T-helper 1 cell treated with Interleukin-12 subunit alpha and Interleukin-12 subunit beta and Interleukin-4 antibody, amounts not matched to agents 30 μg/mL and 1 μg/mL, for 36 hours (primary cell): Measurements from ENCODE around the gene ERBB4.

Source experiments
- H3K27ac Mint-ChIP-seq: one replicate; pipeline ENCODE4 v1.8.0; 2021; ENCODE audit warnings: mild to moderate bottlenecking, mixed read lengths
- H3K27me3 Mint-ChIP-seq: one replicate; pipeline ENCODE4 v1.8.0; 2021; ENCODE audit warnings: low read depth, mixed read lengths
- H3K36me3 Mint-ChIP-seq: one replicate; pipeline ENCODE4 v1.8.0; 2021; ENCODE audit warnings: low read depth, mixed read lengths
- H3K4me1 Mint-ChIP-seq: one replicate; pipeline ENCODE4 v1.8.0; 2021; ENCODE audit warnings: low read depth, mixed read lengths
- H3K4me3 Mint-ChIP-seq: one replicate; pipeline ENCODE4 v1.8.0; 2021; ENCODE audit warnings: mild to moderate bottlenecking, moderate library complexity, mixed read lengths
- H3K9me3 Mint-ChIP-seq: one replicate; pipeline ENCODE4 v1.8.0; 2021; ENCODE audit warnings: mixed read lengths

Gene ERBB4

GRCh38 chr2:212427638-212428037 lies 111.0 kb downstream of the ERBB4 start:
- Mint-ChIP-seq H3K4me1 (no peaks in the 10 kb centered on the region), H3K4me3 (no peak overlapping the region), H3K9me3 (no peaks in the 10 kb centered on the region), H3K36me3 (no peaks in the 10 kb centered on the region), H3K27me3 (no peaks in the 10 kb centered on the region), H3K27ac (no peak overlapping the region)

- H3K27ac Mint-ChIP-seq: no peak overlapping the region
Measured at GRCh38 chr2:212426637-212427412, 111.8 kb downstream of the ERBB4 start.

GRCh38 chr2:212424082-212424481 lies 114.5 kb downstream of the ERBB4 start:
- H3K27me3 Mint-ChIP-seq: no peaks in the 10 kb centered on the region
- H3K4me1 Mint-ChIP-seq: no peaks in the 10 kb centered on the region
- H3K9me3 Mint-ChIP-seq: no peaks in the 10 kb centered on the region
- H3K36me3 Mint-ChIP-seq: no peaks in the 10 kb centered on the region
- no peak overlapping the region for H3K27ac Mint-ChIP-seq
- H3K4me3 Mint-ChIP-seq: no peak overlapping the region

More at GRCh38 chr2:212426637-212427412, 111.8 kb downstream of the ERBB4 start:
- H3K4me3 Mint-ChIP-seq: no peak overlapping the region
- no peaks in the 10 kb centered on the region for H3K36me3 Mint-ChIP-seq
- no peaks in the 10 kb centered on the region for H3K9me3 Mint-ChIP-seq
- H3K4me1 Mint-ChIP-seq: no peaks in the 10 kb centered on the region
- H3K27me3 Mint-ChIP-seq: no peaks in the 10 kb centered on the region

GRCh38 chr2:212423089-212423488 lies 115.5 kb downstream of the ERBB4 start:
- no peaks in the 10 kb centered on the region for H3K4me1 Mint-ChIP-seq
- H3K36me3 Mint-ChIP-seq: no peaks in the 10 kb centered on the region

GRCh38 chr2:212421556-212422334 lies 116.9 kb downstream of the ERBB4 start:
- Mint-ChIP-seq H3K27ac (no peak overlapping the region), H3K27me3 (no peaks in the 10 kb centered on the region), H3K4me3 (no peak overlapping the region), H3K4me1 (no peaks in the 10 kb centered on the region), H3K9me3 (no peaks in the 10 kb centered on the region), H3K36me3 (no peaks in the 10 kb centered on the region)

More at GRCh38 chr2:212423089-212423488, 115.5 kb downstream of the ERBB4 start:
- Mint-ChIP-seq H3K27ac (no peak overlapping the region), H3K4me3 (no peak overlapping the region), H3K9me3 (no peaks in the 10 kb centered on the region), H3K27me3 (no peaks in the 10 kb centered on the region)

GRCh38 chr2:212416086-212416485 lies 122.5 kb downstream of the ERBB4 start:
- Mint-ChIP-seq H3K4me1 (no peaks in the 10 kb centered on the region), H3K9me3 (no peaks in the 10 kb centered on the region), H3K27me3 (no peaks in the 10 kb centered on the region), H3K4me3 (no peak overlapping the region), H3K27ac (no peak overlapping the region), H3K36me3 (no peaks in the 10 kb centered on the region)

- no peaks in the 10 kb centered on the region for H3K9me3 Mint-ChIP-seq
- H3K27me3 Mint-ChIP-seq: no peaks in the 10 kb centered on the region
- no peak overlapping the region for H3K4me3 Mint-ChIP-seq
- H3K4me1 Mint-ChIP-seq: no peaks in the 10 kb centered on the region
- no peak overlapping the region for H3K27ac Mint-ChIP-seq
- H3K36me3 Mint-ChIP-seq: no peaks in the 10 kb centered on the region
Measured at GRCh38 chr2:212414767-212415211, 123.8 kb downstream of the ERBB4 start.

- Mint-ChIP-seq H3K27ac (no peak overlapping the region), H3K36me3 (no peaks in the 10 kb centered on the region)
Measured at GRCh38 chr2:212409560-212409959, 129.0 kb downstream of the ERBB4 start.

GRCh38 chr2:212408524-212408923 lies 130.1 kb downstream of the ERBB4 start:
- H3K9me3 Mint-ChIP-seq: no peaks in the 10 kb centered on the region
- no peaks in the 10 kb centered on the region for H3K27me3 Mint-ChIP-seq
- no peak overlapping the region for H3K27ac Mint-ChIP-seq
- no peaks in the 10 kb centered on the region for H3K36me3 Mint-ChIP-seq
- H3K4me1 Mint-ChIP-seq: no peaks in the 10 kb centered on the region
- H3K4me3 Mint-ChIP-seq: no peak overlapping the region

More at GRCh38 chr2:212409560-212409959, 129.0 kb downstream of the ERBB4 start:
- Mint-ChIP-seq H3K4me1 (no peaks in the 10 kb centered on the region), H3K27me3 (no peaks in the 10 kb centered on the region), H3K4me3 (no peak overlapping the region), H3K9me3 (no peaks in the 10 kb centered on the region)

- Mint-ChIP-seq H3K4me1 (no peaks in the 10 kb centered on the region), H3K36me3 (no peaks in the 10 kb centered on the region), H3K27me3 (no peaks in the 10 kb centered on the region), H3K27ac (no peak overlapping the region), H3K4me3 (no peak overlapping the region), H3K9me3 (no peaks in the 10 kb centered on the region)
Measured at GRCh38 chr2:212406716-212407115, 131.9 kb downstream of the ERBB4 start.

GRCh38 chr2:212402316-212402715 lies 136.3 kb downstream of the ERBB4 start:
- no peaks in the 10 kb centered on the region for H3K27me3 Mint-ChIP-seq

GRCh38 chr2:212398316-212398715 lies 140.3 kb downstream of the ERBB4 start:
- H3K36me3 Mint-ChIP-seq: no peaks in the 10 kb centered on the region
- H3K9me3 Mint-ChIP-seq: no peaks in the 10 kb centered on the region
- no peaks in the 10 kb centered on the region for H3K27me3 Mint-ChIP-seq
- H3K4me3 Mint-ChIP-seq: no peak overlapping the region
- H3K4me1 Mint-ChIP-seq: no peaks in the 10 kb centered on the region
- H3K27ac Mint-ChIP-seq: no peak overlapping the region

More at GRCh38 chr2:212402316-212402715, 136.3 kb downstream of the ERBB4 start:
- Mint-ChIP-seq H3K36me3 (no peaks in the 10 kb centered on the region), H3K4me3 (no peak overlapping the region), H3K9me3 (no peaks in the 10 kb centered on the region), H3K4me1 (no peaks in the 10 kb centered on the region), H3K27ac (no peak overlapping the region)

- Mint-ChIP-seq H3K4me1 (no peaks in the 10 kb centered on the region), H3K27me3 (no peaks in the 10 kb centered on the region), H3K4me3 (no peak overlapping the region), H3K27ac (no peak overlapping the region), H3K9me3 (no peaks in the 10 kb centered on the region), H3K36me3 (no peaks in the 10 kb centered on the region)
Measured at GRCh38 chr2:212392544-212392943, 146.1 kb downstream of the ERBB4 start.

- H3K9me3 Mint-ChIP-seq: no peaks in the 10 kb centered on the region
Measured at GRCh38 chr2:212392043-212392442, 146.6 kb downstream of the ERBB4 start.

GRCh38 chr2:212387146-212387545 lies 151.5 kb downstream of the ERBB4 start:
- Mint-ChIP-seq H3K4me1 (no peaks in the 10 kb centered on the region), H3K27ac (no peak overlapping the region), H3K27me3 (no peaks in the 10 kb centered on the region), H3K36me3 (no peaks in the 10 kb centered on the region), H3K4me3 (no peak overlapping the region), H3K9me3 (no peaks in the 10 kb centered on the region)

More at GRCh38 chr2:212392043-212392442, 146.6 kb downstream of the ERBB4 start:
- Mint-ChIP-seq H3K4me1 (no peaks in the 10 kb centered on the region), H3K27ac (no peak overlapping the region), H3K36me3 (no peaks in the 10 kb centered on the region), H3K27me3 (no peaks in the 10 kb centered on the region), H3K4me3 (no peak overlapping the region)
